Inflammatory macrophage treated with lipopolysaccharide for 1 hour (primary cell): Measurements from ENCODE around the gene CHRNA10.

Experiments
- DNase-seq, 2 donors: peaks; one replicate each; pipeline ENCODE4 v3.0.0-alpha.2; 2020 to 2022

The CHRNA10 gene

DNA sequence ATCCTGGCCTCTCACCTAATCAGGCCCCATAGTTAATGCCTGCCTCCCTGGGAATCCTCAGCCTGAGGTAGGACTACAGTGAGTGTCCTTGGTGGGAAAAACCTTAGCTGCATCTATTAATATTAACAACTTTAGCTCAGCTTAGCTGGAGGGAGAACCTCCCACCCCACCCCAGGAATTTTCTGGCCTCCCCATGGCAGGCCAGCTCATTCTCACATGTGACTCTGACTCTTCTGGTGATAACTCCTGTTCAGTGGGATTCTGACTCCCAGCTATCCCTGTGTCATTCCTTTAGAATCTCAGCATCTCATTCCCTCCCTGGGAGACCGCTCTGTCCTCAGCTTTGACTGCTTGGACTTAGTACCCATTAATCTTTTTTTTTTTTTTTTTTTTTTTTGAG, 43.9 kb downstream of the CHRNA10 start:
- DNase-seq = peak in 1 of 2 donors; percentile 40

DNA sequence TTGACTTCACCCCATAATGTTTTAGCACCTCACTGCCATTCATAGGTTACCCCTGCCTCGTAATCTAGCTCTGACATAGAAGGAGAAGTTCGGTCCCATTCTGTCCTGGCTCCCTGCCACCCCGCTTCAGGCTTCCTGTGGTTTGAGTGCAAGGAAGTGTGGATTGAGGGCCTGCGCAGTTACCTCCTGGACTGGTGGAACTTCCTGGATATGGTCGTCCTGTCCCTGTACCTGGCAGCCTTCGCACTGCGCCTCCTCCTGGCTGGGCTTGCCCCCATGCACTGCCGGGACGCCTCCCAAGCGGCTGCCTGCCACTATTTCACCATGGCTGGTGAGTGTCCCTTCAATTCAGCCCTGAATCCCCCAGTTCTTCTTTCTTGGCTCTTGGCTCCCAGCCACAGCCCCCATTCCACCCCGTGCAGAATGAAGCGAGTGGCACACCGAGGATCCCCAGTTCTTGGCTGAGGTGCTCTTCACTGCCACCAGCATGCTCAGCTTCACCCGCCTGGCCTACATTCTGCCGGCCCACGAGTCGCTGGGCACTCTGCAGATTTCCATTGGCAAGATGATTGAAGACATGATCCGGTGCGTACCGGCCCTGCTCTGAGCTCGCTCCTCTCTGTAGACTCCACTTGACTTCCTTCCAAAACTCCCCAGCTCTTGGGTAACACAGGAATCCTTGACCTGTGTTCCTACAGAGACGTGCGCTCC, 44.8 kb downstream of the CHRNA10 start:
- peak; percentile 42 to 45 for DNase-seq

DNA sequence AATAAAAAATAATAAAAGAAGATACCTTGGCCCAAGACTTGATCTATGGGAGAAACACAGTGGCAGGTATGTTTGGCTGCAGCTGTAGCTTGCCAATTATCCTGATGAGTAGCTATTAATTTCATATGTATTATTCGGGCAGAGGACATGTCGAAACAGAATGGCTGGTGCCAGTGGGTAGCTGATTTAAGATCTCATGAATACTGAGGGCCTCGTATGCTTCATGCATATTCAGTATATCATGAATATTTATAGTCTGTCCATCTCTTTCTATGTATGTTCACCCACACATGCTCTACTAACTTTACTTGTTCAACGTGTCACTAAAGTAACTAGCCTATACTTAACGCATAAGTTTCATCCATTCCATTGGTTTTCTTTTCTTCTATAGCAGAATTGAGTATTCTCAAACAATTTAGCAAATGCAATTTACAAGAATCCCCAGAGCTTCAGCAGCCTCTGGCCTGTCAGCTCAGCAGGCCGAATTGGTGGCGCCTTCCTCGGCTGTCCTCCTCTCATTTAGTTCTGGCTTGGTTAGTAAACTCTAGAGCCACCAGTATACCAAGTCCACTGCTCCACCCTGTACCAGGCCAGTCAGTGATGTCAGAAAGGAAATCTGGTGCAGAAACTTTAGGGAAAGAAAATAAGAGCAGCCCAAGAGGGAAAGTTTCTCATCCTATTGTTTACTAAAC, 47.3 kb downstream of the CHRNA10 start:
- DNase-seq = no peak

DNA sequence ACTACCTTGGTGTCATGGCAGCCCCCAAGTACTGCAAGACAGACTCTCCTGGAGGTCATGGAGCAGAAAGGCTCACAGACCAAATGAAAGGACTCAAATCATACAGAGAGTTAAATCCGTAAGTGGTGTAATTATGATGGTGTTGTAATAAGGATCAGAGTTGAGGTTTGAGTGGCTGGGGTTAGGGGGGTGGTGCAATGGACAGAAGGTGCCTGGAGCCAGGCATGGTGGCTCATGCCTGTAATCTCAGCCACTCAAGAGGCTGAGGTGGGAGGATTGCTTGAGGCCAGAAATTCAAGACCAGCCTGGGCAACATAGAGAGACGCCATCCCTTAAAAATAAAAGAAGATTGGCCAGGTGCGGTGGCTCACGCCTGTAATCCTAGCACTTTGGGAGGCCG, 48.1 kb downstream of the CHRNA10 start:
- no peak for DNase-seq

DNA sequence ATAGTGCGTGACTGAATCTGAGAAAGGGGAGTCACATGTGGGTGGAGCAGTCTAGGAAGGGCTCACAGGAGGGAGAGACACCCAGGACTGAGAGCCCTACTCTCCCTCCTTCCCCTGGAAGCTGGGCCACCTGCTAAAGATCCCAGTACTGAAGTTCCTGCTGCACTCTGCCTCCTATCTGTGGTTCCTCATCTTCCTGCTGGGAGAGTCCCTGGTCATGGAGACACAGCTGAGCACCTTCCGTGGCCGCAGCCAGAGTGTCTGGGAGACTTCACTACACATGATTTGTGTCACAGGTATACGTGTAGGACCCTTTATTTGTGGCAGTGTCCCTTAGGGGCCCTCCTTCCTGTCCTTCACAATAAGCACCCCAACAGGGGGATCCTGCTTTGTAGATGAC, 48.7 kb downstream of the CHRNA10 start:
- DNase-seq = no peak

DNA sequence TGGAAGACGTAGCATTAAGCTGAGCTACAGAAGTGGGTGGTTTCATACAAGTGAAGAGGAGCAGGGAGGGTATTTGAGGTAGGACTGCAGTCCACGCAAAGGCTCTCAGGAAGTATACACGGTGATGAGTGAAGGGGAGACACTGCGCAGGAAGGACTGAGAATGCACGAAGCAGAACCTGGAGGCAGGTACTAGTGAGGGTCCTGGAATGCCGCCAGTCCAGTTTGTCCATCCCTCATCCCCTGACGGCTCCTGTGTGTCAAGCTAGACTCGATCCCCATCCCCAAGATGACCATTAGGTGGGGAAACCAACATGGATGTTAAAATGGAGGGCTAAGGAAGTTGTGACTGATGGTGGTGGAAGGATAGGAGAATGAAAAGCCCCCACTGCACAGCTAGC, 53.2 kb downstream of the CHRNA10 start:
- DNase-seq = no peak

DNA sequence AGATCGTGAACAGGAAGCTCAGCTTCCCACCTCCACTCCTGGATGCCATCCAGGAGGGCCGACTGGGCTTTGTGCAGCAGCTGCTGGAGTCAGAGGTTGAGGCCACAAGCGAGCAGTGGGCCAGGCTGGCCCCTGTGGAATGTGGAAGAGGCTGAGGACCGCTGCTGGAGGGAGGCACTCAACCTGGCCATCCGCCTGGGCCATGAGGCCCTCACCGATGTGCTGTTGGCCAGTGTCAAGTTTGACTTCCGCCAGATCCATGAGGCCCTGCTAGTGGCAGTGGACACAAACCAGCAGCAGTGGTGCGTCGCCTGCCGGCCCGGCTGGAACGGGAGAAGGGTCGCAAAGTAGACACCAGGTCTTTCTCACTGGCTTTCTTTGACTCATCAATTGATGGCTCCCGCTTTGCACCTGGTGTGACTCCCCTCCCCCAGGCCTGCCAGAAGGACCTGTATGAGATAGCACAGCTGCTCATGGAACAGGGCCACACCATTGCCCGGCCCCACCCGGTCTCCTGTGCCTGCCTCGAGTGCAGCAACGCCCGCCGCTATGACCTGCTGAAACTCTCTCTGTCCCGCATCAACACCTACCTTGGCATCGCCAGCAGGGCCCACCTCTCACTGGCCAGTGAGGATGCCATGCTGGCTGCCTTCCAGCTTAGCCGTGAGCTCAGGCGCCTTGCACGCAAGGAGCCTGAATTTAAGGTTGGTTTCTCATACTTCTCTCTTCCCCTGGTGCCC, 54.3 kb downstream of the CHRNA10 start:
- DNase-seq = no peak

DNA sequence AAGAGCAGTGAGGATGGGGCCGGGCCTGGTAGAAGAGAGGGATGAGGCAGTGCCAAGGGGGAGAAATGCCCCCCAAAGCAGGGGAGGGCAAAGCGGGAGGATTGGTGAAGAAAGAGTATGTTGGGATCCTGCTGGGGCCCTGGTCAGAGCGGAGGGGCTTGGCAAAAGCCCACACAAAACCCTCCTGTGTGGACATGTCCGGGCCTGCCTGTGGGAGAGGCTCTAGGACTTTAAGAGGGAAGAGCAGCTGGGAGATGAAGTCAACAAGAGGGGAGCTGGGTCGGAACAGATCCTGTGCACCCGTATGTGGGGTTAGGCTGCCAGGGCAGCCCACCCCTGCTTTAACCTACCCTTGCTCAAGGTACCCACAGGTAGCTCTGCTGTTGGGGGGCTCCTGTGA, 55.2 kb downstream of the CHRNA10 start:
- no peak for DNase-seq
